ENCODE results near the gene JUND. TPM values are rescaled to one million over a fixed set of nuclear protein-coding genes. Genes with fewer than 3 reads are reported as not detected.

Gene JUND
- total and polyA plus RNA-seq, 3 experiments from 2014 or later: 174 to 327 (median 300) TPM

- Mint-ChIP-seq H3K4me1 (peaks cover 25 to 46% (median 35%) of the 10 kb centered on the region in 3 donors), H3K27ac (peak within 1 kb of the TSS in 7 of 8 donors; percentile 48 to 99 (median 81)), H3K9me3 (peaks cover 0 to 2% (median 0%) of the 10 kb centered on the region in 5 donors), H3K36me3 (peaks cover 1 to 37% (median 4%) of the 10 kb centered on the region in 3 donors), H3K27me3 (peaks cover 0 to 42% of the 10 kb centered on the region in 2 donors), H3K4me3 (peak within 1 kb of the TSS in 6 of 7 donors; percentile 37 to 88 (median 54))
- no peaks in the 10 kb centered on the region for H3K27me3 ChIP-seq (ENCODE audit: insufficient read depth, low read length, poor library complexity, severe bottlenecking)
- no peaks in the 10 kb centered on the region for H3K9me3 ChIP-seq (ENCODE audit: low read length)
- ChIA-PET POLR2A (no interaction called here), CTCF (interaction anchor here (9.7 to 15.5 kb wide), 2 partner anchors 42 to 59 kb away, joined by 299 to 436 read pairs; partner anchors contain the start of genes LSM4 and PGPEP1)
- no peak within 1 kb of the TSS for H3K4me3 ChIP-seq (ENCODE audit: low read length)
- peaks cover 38% of the 10 kb centered on the region for H3K4me1 ChIP-seq (ENCODE audit: insufficient read depth, low read length)
- DNase-seq: peak in 3 of 5 donors; percentile 17 to 75 (median 58)
- H3K27ac ChIP-seq (ENCODE audit: low read depth, low read length): peak within 1 kb of the TSS; percentile 2
- peaks cover 13% of the 10 kb centered on the region for H3K36me3 ChIP-seq (ENCODE audit: insufficient read depth, low read length)
These were observed 7.1 kb downstream of the JUND start, which contains the start of gene IQCN for GRCh38 chr19:18274219-18274780. IQCN (minus strand) TSS chr19:18274452; CDS start chr19:18269478, 4,974 bp downstream.

GRCh38 chr19:18273561-18274218 is 7.7 kb downstream of the JUND start:
- Histone ChIP-seq H3K4me3 (ENCODE audit: low read length) (no peak overlapping the region), H3K9me3 (ENCODE audit: low read length) (no peaks in the 10 kb centered on the region), H3K27me3 (ENCODE audit: insufficient read depth, low read length, poor library complexity, severe bottlenecking) (no peaks in the 10 kb centered on the region), H3K4me1 (ENCODE audit: insufficient read depth, low read length) (peaks cover 32% of the 10 kb centered on the region), H3K36me3 (ENCODE audit: insufficient read depth, low read length) (peaks cover 7% of the 10 kb centered on the region), H3K27ac (ENCODE audit: low read depth, low read length) (no peak overlapping the region)
- Mint-ChIP-seq H3K4me3 (peak overlapping the region in 4 of 7 donors; percentile 34 to 88 (median 68)), H3K27ac (peak overlapping the region in 4 of 8 donors; percentile 43 to 99 (median 84)), H3K9me3 (peaks cover 0 to 2% (median 0%) of the 10 kb centered on the region in 5 donors), H3K36me3 (peaks cover 0 to 32% (median 2%) of the 10 kb centered on the region in 3 donors), H3K27me3 (peaks cover 0 to 36% of the 10 kb centered on the region in 2 donors), H3K4me1 (peaks cover 19 to 40% (median 29%) of the 10 kb centered on the region in 3 donors)
- ChIA-PET POLR2A (no interaction called here), CTCF (interaction anchor here (1.1 to 15.5 kb wide), 4 partner anchors 8 to 81 kb away, joined by 3 to 436 read pairs (median 152); partner anchors contain the start of genes JUND, LSM4, MPV17L2 and PGPEP1)
- DNase-seq: peak in 2 of 5 donors; percentile 34 to 61

DNA sequence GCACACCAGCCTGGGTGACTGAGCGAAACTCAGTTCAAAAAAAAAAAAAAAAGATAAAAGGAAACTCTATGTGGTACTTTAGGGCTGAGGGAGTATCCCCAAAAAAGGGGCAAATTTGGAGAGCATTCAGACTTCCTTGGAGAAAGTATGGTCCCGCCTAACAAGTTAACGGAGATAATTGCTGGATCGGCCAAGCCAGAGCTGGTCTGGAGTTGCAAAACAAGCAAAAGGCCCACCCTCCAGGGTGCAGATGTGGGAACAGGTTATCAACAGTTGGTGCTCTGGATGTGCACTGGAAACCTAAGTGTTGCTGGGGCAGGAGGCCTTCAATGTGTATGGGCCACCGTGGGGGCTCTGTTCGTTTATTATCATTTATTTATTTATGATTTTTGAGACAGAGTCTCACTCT is 10.0 kb downstream of the JUND start:
- peaks cover 3 to 33% (median 5%) of the 10 kb centered on the region in 3 donors for H3K36me3 Mint-ChIP-seq
- peak in 2 of 5 donors; percentile 39 to 63 for DNase-seq
- ChIA-PET POLR2A (interaction anchor here (1.1 kb wide), 1 partner anchor 9 kb away, joined by 4 read pairs; no protein-coding TSS in a partner anchor), CTCF (interaction anchor here (0.7 to 15.5 kb wide), 3 partner anchors 10 to 61 kb away, joined by 3 to 436 read pairs (median 3); partner anchors contain the start of genes JUND and PGPEP1)
- Histone ChIP-seq H3K27ac (ENCODE audit: low read depth, low read length) (no peak overlapping the region), H3K27me3 (ENCODE audit: insufficient read depth, low read length, poor library complexity, severe bottlenecking) (no peaks in the 10 kb centered on the region), H3K9me3 (ENCODE audit: low read length) (no peaks in the 10 kb centered on the region), H3K4me1 (ENCODE audit: insufficient read depth, low read length) (peaks cover 23% of the 10 kb centered on the region), H3K36me3 (ENCODE audit: insufficient read depth, low read length) (peaks cover 2% of the 10 kb centered on the region), H3K4me3 (ENCODE audit: low read length) (no peak overlapping the region)
- peaks cover 0 to 18% of the 10 kb centered on the region in 2 donors for H3K27me3 Mint-ChIP-seq
- H3K9me3 Mint-ChIP-seq: no peaks in the 10 kb centered on the region
- H3K27ac Mint-ChIP-seq: peak overlapping the region in 5 of 8 donors; percentile 8 to 99 (median 22)
- H3K4me1 Mint-ChIP-seq: peaks cover 7 to 25% (median 20%) of the 10 kb centered on the region in 3 donors
- H3K4me3 Mint-ChIP-seq: peak overlapping the region in 4 of 7 donors; percentile 19 to 80 (median 54)

GRCh38 chr19:18270326-18270725 is 11.1 kb downstream of the JUND start:
- peaks cover 15 to 30% (median 21%) of the 10 kb centered on the region in 3 donors for H3K4me1 Mint-ChIP-seq
- Histone ChIP-seq H3K27ac (ENCODE audit: low read depth, low read length) (no peak overlapping the region), H3K36me3 (ENCODE audit: insufficient read depth, low read length) (peaks cover 5% of the 10 kb centered on the region), H3K9me3 (ENCODE audit: low read length) (no peaks in the 10 kb centered on the region), H3K27me3 (ENCODE audit: insufficient read depth, low read length, poor library complexity, severe bottlenecking) (no peaks in the 10 kb centered on the region), H3K4me1 (ENCODE audit: insufficient read depth, low read length) (peaks cover 15% of the 10 kb centered on the region), H3K4me3 (ENCODE audit: low read length) (no peak overlapping the region)
- H3K27me3 Mint-ChIP-seq: peaks cover 0 to 16% of the 10 kb centered on the region in 2 donors
- H3K9me3 Mint-ChIP-seq: no peaks in the 10 kb centered on the region
- no peak for DNase-seq
- H3K4me3 Mint-ChIP-seq: peak overlapping the region in 1 of 7 donors; percentile 32
- H3K27ac Mint-ChIP-seq: peak overlapping the region in 1 of 8 donors; percentile 99
- peaks cover 5 to 38% (median 6%) of the 10 kb centered on the region in 3 donors for H3K36me3 Mint-ChIP-seq
- ChIA-PET CTCF (interaction anchor here (2.7 to 15.5 kb wide), 2 partner anchors 8 to 63 kb away, joined by 23 to 436 read pairs; partner anchors contain the start of gene PGPEP1), POLR2A (interaction anchor here (1.1 kb wide), 1 partner anchor 48 kb away, joined by 6 read pairs; no protein-coding TSS in a partner anchor)

DNA sequence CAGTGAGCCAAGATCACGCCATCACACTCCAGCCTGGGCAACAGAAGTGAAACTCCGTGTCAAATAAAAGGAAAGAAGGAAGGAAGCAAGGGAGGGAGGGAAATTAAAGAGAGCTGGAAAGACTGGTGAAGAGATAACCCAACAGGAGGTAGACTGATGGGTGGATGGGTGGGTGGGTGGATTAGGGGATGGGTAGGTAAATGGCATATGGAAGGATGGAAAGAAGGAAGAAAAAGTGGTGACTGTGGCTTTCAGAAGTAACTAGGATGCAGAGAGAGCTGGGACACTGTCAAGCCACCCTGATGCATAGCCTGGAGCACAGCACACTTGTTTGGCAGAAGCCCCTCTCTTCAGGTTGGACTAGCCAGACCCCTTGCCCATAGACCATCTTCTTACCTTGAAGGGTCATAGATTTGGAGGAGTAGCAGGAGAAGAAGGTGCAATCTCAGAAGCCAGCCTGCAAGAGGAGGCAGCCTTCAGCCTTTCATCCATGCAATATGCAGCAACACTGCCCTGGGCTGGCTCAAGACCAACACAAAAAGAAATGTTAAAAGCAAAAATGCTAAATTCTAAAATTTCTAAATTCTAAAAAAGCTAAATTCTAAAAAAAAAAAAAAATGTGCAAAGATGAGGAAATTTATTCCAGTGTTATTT is 12.2 kb downstream of the JUND start:
- H3K9me3 ChIP-seq (ENCODE audit: low read length): no peaks in the 10 kb centered on the region
- H3K27ac ChIP-seq (ENCODE audit: low read depth, low read length): no peak overlapping the region
- POLR2A ChIA-PET: interaction anchor here (0.7 kb wide), 1 partner anchor 183 kb away, joined by 6 read pairs; no protein-coding TSS in a partner anchor
- CTCF ChIA-PET: interaction anchor here (0.6 to 15.5 kb wide), 4 partner anchors 10 to 64 kb away, joined by 3 to 436 read pairs (median 13); partner anchors contain the start of gene PGPEP1
- peaks cover 4% of the 10 kb centered on the region for H3K4me1 ChIP-seq (ENCODE audit: insufficient read depth, low read length)
- peaks cover 5% of the 10 kb centered on the region for H3K36me3 ChIP-seq (ENCODE audit: insufficient read depth, low read length)
- H3K27me3 ChIP-seq (ENCODE audit: insufficient read depth, low read length, poor library complexity, severe bottlenecking): no peaks in the 10 kb centered on the region
- no peak for DNase-seq
- no peak overlapping the region for H3K4me3 ChIP-seq (ENCODE audit: low read length)
- Mint-ChIP-seq H3K4me1 (peaks cover 9 to 20% (median 13%) of the 10 kb centered on the region in 3 donors), H3K27me3 (peaks cover 0 to 9% of the 10 kb centered on the region in 2 donors), H3K4me3 (peak overlapping the region in 1 of 7 donors; percentile 52), H3K9me3 (no peaks in the 10 kb centered on the region), H3K36me3 (peaks cover 5 to 35% (median 6%) of the 10 kb centered on the region in 3 donors), H3K27ac (peak overlapping the region in 2 of 8 donors; percentile 51 to 99)

DNA sequence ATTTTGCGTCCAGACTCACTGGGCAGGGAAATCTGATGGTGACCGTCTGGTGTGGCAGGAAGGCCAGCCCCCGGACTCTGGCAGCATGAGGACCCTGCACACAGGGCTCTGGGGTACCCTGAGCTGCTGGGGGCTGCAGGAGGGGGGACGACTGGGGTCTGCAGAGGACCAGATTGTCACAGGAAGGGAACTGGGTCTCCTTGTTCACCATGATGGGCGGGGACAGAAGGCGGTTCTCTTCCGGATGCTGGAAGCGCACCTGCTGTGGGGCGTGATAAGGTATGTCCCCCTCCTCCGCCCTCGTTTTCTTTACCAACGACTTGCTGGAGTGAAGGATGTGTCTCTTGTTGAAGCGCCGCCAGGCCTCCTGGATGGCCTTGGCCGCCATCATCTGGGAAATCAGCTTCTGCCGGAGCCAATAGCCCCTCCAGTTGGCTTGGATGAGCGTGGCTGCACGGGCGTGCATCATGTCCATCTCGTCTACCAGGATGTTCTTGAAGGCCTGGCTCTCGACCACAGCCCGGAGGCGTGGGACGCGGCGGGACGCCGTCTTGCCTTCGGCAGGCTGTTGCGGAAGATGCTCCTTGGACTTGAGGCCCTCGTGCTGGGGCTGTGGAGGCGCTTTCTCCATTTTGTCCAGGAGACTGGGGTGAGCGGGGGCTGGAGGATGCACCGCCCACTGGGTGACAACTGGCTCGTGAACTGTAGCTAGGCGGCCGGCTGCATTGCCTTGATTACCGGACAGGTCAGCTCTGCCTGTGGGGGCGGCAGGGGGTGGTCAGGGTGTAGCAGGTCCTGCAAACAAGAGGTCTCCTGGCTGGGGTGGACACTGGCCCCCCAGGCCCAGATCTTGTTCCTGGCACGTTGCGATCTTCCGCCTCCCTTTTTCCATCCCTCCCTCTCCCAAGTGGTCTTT is 14.4 kb downstream of the JUND start:
- POLR2A ChIA-PET: no interaction called here
- H3K36me3 ChIP-seq (ENCODE audit: insufficient read depth, low read length): peaks cover 5% of the 10 kb centered on the region
- CTCF ChIA-PET: interaction anchor here (1.0 kb wide), 1 partner anchor 11 kb away, joined by 3 read pairs; no protein-coding TSS in a partner anchor

More for the DNA sequence above, 14.4 kb downstream of the JUND start:
- no peak overlapping the region for H3K27ac ChIP-seq (ENCODE audit: low read depth, low read length)
- no peaks in the 10 kb centered on the region for H3K27me3 ChIP-seq (ENCODE audit: insufficient read depth, low read length, poor library complexity, severe bottlenecking)
- H3K27me3 Mint-ChIP-seq: peaks cover 0 to 3% of the 10 kb centered on the region in 2 donors
- no peaks in the 10 kb centered on the region for H3K9me3 ChIP-seq (ENCODE audit: low read length)
- H3K4me3 Mint-ChIP-seq: no peak overlapping the region
- no peaks in the 10 kb centered on the region for H3K4me1 ChIP-seq (ENCODE audit: insufficient read depth, low read length)
- no peak for DNase-seq
- H3K4me3 ChIP-seq (ENCODE audit: low read length): no peak overlapping the region
- peaks cover 5 to 35% (median 6%) of the 10 kb centered on the region in 3 donors for H3K36me3 Mint-ChIP-seq
- peaks cover 7 to 12% (median 9%) of the 10 kb centered on the region in 3 donors for H3K4me1 Mint-ChIP-seq
- peak overlapping the region in 4 of 8 donors; percentile 12 to 74 (median 56) for H3K27ac Mint-ChIP-seq
- H3K9me3 Mint-ChIP-seq: no peaks in the 10 kb centered on the region

All from CD8-positive, alpha-beta memory T cell (primary cell).